Measurements from ENCODE around the gene UNC119. TPM values are rescaled to one million over a fixed set of nuclear protein-coding genes. Genes with fewer than 3 reads are reported as not detected.

The UNC119 gene
- total RNA-seq, 1 donor from 2014 or later = 61.4 TPM

DNA sequence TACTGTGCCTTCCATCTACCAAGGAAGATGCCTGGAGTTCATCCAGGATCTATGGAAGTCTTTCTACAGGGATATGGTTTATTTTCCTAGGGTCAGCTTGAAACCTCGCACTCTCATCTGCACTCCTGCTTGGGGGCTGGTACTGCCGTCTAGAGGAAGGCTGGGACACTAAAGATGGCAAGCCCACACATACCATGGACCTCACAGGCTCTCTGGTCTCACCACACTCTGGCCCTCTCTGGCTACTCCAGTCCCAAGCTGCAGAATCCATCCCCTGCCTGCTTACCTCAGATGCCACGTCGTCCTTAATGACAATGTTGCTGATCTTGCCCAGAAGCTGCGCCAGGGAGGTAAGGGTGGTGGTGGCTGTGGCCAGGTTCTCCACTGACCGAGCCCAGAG is 2.1 kb upstream of the UNC119 start:
- Histone ChIP-seq H3K27me3 (no peaks in the 10 kb centered on the region), H3K4me3 (no peak overlapping the region), H3K9me3 (ENCODE audit: low read depth) (no peaks in the 10 kb centered on the region), H2AFZ (replicated peaks) (no peak overlapping the region), H3K4me2 (no peak overlapping the region), H3K9ac (no peak overlapping the region), H3K79me2 (ENCODE audit: low read depth) (peaks cover 10% of the 10 kb centered on the region), H3F3A (ENCODE audit: low read depth) (peaks cover 14% of the 10 kb centered on the region), H3K27ac (no peak overlapping the region), H3K36me3 (no peaks in the 10 kb centered on the region), H3K4me1 (peaks cover 26% of the 10 kb centered on the region), H4K20me1 (ENCODE audit: low read depth) (peaks cover 23% of the 10 kb centered on the region)
- Mint-ChIP-seq H3K27me3 (ENCODE audit: insufficient read depth, low read depth) (peaks cover 3% of the 10 kb centered on the region), H3K27ac (no peak overlapping the region), H3K36me3 (peaks cover 30% of the 10 kb centered on the region), H3K4me1 (peaks cover 21% of the 10 kb centered on the region), H3K9me3 (no peaks in the 10 kb centered on the region), H3K4me3 (no peak overlapping the region)
- no peak for DNase-seq (ENCODE audit: low spot score)
- TF ChIP-seq EZH2phosphoT487 (IDR thresholded peaks at IDR 0.05) = no peak
- TF ChIP-seq, protein P1, sequence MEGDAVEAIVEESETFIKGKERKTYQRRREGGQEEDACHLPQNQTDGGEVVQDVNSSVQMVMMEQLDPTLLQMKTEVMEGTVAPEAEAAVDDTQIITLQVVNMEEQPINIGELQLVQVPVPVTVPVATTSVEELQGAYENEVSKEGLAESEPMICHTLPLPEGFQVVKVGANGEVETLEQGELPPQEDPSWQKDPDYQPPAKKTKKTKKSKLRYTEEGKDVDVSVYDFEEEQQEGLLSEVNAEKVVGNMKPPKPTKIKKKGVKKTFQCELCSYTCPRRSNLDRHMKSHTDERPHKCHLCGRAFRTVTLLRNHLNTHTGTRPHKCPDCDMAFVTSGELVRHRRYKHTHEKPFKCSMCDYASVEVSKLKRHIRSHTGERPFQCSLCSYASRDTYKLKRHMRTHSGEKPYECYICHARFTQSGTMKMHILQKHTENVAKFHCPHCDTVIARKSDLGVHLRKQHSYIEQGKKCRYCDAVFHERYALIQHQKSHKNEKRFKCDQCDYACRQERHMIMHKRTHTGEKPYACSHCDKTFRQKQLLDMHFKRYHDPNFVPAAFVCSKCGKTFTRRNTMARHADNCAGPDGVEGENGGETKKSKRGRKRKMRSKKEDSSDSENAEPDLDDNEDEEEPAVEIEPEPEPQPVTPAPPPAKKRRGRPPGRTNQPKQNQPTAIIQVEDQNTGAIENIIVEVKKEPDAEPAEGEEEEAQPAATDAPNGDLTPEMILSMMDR (IDR thresholded peaks at IDR 0.05) = no peak
- no peak for TF ChIP-seq EZH2 (IDR thresholded peaks at IDR 0.05)

DNA sequence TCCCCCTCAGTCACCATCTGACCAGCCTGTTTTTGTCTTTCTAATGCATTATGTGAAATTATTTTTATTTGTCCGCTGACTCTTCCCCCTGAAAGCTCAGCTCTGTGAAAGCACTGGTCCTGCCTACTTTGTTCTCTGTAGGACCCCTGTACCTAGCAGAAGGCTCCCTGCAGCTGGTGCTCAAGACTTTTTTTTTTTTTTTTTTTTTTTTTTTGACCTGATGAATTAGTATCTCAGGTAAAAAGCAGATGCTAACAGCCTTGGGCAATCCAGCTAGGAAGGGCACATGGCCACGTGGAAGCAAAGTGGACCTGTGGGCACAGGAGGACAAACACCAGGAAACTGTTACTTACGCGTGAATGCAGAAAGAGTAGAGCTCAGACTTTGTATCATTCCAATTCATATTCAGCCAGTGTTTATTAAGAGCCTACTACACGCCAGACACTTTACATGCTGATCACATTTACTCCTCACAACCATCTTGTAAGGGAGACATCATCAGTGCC is 629 bp upstream of the UNC119 start:
- Histone ChIP-seq H3K4me2 (peak overlapping the region; percentile 83), H3K27me3 (no peaks in the 10 kb centered on the region), H3F3A (ENCODE audit: low read depth) (peaks cover 25% of the 10 kb centered on the region), H3K9me3 (ENCODE audit: low read depth) (no peaks in the 10 kb centered on the region), H3K27ac (no peak overlapping the region), H3K4me3 (peak overlapping the region; percentile 90), H3K9ac (no peak overlapping the region), H3K4me1 (peaks cover 40% of the 10 kb centered on the region), H3K79me2 (ENCODE audit: low read depth) (peaks cover 10% of the 10 kb centered on the region), H4K20me1 (ENCODE audit: low read depth) (peaks cover 38% of the 10 kb centered on the region), H2AFZ (replicated peaks) (no peak overlapping the region), H3K36me3 (no peaks in the 10 kb centered on the region)
- Mint-ChIP-seq H3K27ac (no peak overlapping the region), H3K4me3 (peak overlapping the region; percentile 90), H3K9me3 (no peaks in the 10 kb centered on the region), H3K4me1 (peaks cover 36% of the 10 kb centered on the region), H3K36me3 (peaks cover 26% of the 10 kb centered on the region), H3K27me3 (ENCODE audit: insufficient read depth, low read depth) (peaks cover 3% of the 10 kb centered on the region)
- no peak for TF ChIP-seq EZH2 (IDR thresholded peaks at IDR 0.05)
- TF ChIP-seq, protein P1 (IDR thresholded peaks at IDR 0.05) = no peak
- no peak for TF ChIP-seq EZH2phosphoT487 (IDR thresholded peaks at IDR 0.05)
- no peak for DNase-seq (ENCODE audit: low spot score)

DNA sequence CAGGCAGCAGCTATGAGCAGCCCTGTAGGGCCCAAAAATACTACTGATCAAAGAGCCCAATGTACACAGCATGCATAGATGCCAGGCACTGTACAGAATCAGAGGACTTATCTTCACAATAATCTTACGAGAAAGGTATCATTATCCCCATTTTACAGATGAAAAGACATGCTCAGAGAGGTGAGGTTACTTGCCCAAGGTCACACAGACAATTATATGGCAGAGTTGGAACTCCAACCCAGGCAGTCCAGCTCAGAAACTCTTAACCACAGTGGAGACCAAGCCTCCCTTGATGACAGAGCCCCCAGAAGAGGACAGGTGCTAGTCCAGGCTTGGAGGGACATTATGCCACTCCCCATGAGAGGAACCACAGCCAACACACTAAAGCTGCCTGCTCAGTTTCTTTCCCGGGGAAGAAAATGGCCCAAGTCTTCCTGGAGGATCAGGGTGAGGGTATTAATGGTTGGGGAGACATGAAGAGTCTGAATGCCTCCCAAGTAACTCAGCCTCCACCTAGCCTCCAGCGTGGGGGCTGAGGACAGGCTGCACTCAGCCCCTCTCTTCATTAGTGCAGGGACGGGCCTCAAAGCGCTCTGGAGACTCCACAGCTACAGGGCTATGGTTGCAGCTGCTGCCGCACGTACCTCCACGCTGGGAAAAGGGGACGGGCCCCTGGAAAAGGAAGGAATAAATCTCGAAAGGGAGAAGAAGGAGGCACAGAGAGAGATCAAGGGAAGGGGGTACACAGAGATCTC is 826 bp downstream of the UNC119 start:
- Histone ChIP-seq H3K27ac (no peak overlapping the region), H4K20me1 (ENCODE audit: low read depth) (peaks cover 43% of the 10 kb centered on the region), H3K27me3 (no peaks in the 10 kb centered on the region), H3K9ac (peak overlapping the region; percentile 81), H3K4me3 (peak overlapping the region; percentile 90), H3K9me3 (ENCODE audit: low read depth) (no peaks in the 10 kb centered on the region), H3K36me3 (no peaks in the 10 kb centered on the region), H3K4me2 (peak overlapping the region; percentile 83), H3K79me2 (ENCODE audit: low read depth) (peaks cover 10% of the 10 kb centered on the region), H2AFZ (replicated peaks) (no peak overlapping the region), H3K4me1 (peaks cover 40% of the 10 kb centered on the region), H3F3A (ENCODE audit: low read depth) (peaks cover 25% of the 10 kb centered on the region)
- Mint-ChIP-seq H3K27ac (peak overlapping the region; percentile 87), H3K4me3 (peak overlapping the region; percentile 97), H3K36me3 (peaks cover 22% of the 10 kb centered on the region), H3K27me3 (ENCODE audit: insufficient read depth, low read depth) (peaks cover 3% of the 10 kb centered on the region), H3K4me1 (peaks cover 41% of the 10 kb centered on the region), H3K9me3 (no peaks in the 10 kb centered on the region)
- peak; percentile 40 for DNase-seq (ENCODE audit: low spot score)
- TF ChIP-seq EZH2phosphoT487 (IDR thresholded peaks at IDR 0.05) (no peak), EZH2 (IDR thresholded peaks at IDR 0.05) (no peak)
- TF ChIP-seq, protein P1 (IDR thresholded peaks at IDR 0.05) = no peak

Data from neural progenitor cell (in vitro differentiated cells).